ENCODE measurements around the gene ITGB1.

DNA sequence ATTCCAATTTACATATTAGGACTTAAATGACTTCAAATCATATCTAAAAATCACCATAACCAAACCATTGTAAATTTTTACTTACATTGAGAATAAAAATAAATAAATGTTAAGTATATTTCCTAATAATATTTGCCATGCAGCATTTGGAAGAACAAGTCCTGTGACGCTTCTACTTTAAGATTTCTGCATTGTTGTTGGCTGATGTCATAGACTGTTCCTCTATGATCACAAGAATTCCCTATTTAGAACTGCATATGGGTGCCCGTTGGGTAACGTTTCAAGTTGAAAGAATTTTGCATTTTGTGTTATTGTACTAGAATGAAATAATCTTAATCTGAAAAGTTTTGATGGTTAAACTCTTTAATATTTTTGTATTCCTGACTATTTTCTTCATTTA is 5.1 kb upstream of the ITGB1 start:
- TF ChIP-seq CTCF (conservative IDR thresholded peaks at IDR 0.05) (no peak), EZH2 (IDR thresholded peaks at IDR 0.05; ENCODE audit: low read depth) (no peak)
